ENCODE data around the gene TFEB. TPM values are rescaled to one million over a fixed set of nuclear protein-coding genes. Genes with fewer than 3 reads are reported as not detected.

The TFEB gene
- total RNA-seq, 1 donor from 2014 or later = 40.3 TPM

DNA sequence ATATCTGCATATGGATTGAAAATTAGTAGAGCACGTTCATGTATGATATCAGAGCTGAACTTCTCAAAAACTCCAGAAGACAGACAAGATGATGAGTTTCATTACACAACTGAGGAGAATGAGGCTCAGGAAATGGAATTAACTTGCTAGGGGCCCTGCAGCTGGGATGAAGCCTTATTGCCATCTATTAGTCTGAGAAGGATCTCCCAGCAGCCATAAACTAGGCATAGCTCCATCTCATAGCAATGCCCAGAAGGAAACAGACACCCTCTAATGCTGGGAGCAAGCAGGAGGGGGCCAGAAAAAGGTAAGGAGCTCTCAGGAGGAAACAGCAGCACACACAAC, 18.0 kb downstream of the TFEB start:
- peaks cover 39% of the 10 kb centered on the region for H3K4me1 ChIP-seq
- no peak for ATAC-seq
- intact Hi-C loops (cut with DNase I) = no loop called here
- no peak for DNase-seq
- TF ChIP-seq, protein P1, sequence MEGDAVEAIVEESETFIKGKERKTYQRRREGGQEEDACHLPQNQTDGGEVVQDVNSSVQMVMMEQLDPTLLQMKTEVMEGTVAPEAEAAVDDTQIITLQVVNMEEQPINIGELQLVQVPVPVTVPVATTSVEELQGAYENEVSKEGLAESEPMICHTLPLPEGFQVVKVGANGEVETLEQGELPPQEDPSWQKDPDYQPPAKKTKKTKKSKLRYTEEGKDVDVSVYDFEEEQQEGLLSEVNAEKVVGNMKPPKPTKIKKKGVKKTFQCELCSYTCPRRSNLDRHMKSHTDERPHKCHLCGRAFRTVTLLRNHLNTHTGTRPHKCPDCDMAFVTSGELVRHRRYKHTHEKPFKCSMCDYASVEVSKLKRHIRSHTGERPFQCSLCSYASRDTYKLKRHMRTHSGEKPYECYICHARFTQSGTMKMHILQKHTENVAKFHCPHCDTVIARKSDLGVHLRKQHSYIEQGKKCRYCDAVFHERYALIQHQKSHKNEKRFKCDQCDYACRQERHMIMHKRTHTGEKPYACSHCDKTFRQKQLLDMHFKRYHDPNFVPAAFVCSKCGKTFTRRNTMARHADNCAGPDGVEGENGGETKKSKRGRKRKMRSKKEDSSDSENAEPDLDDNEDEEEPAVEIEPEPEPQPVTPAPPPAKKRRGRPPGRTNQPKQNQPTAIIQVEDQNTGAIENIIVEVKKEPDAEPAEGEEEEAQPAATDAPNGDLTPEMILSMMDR (IDR thresholded peaks at IDR 0.05) = no peak
- no peaks in the 10 kb centered on the region for H3K27me3 ChIP-seq
- H3K36me3 ChIP-seq = no peaks in the 10 kb centered on the region
- no peaks in the 10 kb centered on the region for H3K9me3 ChIP-seq
- no peak overlapping the region for H3K4me3 ChIP-seq
- no peak overlapping the region for H3K27ac ChIP-seq

DNA sequence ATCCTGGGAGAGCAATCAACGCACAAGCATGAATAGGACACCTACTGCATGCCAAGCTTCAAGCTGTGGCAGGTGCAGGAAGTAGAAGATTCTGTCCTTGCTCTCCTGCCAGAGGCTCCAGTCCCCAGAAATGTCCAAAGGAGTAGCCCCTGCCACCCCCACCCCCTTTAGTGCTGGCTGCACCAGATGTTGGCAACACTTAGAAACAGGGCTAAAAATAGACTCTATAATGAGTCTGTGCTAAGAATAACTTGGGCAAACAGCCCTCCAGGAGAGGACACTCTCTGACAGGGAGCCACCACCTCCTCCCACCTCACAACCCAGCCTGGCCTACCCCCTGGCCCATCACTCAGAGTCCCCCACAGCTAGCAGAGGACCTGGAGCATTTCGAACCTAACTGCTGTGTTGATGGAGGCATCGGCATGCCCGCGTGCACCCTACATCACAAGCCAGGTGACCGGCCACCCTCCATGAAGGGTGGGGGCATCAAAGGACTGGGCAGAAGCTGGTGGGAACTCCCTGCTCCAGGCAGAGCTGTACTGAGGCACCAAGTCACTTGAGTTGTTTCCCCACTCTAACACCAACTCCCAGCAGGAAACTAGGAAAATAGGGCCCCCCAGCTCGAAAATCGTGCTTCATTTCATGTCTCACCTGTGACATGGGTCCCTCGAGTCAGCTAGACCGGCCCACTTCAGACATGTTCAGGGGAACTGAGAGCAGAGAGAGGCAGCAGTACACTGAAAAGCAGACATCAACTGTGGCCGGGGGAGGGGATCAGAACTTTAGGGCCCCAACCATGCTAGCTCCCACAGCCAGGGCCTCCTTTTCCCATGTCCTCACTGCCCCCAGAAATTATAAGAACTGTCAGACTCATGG, 18.7 kb downstream of the TFEB start:
- Histone ChIP-seq H3K4me1 (peaks cover 43% of the 10 kb centered on the region), H3K4me3 (no peak overlapping the region), H3K36me3 (no peaks in the 10 kb centered on the region), H3K27me3 (no peaks in the 10 kb centered on the region), H3K9me3 (no peaks in the 10 kb centered on the region), H3K27ac (peak overlapping the region; percentile 1)
- ATAC-seq (no peak), DNase-seq (no peak)
- intact Hi-C loops (cut with DNase I) = no loop called here
- TF ChIP-seq, protein P1 (IDR thresholded peaks at IDR 0.05) = no peak

DNA sequence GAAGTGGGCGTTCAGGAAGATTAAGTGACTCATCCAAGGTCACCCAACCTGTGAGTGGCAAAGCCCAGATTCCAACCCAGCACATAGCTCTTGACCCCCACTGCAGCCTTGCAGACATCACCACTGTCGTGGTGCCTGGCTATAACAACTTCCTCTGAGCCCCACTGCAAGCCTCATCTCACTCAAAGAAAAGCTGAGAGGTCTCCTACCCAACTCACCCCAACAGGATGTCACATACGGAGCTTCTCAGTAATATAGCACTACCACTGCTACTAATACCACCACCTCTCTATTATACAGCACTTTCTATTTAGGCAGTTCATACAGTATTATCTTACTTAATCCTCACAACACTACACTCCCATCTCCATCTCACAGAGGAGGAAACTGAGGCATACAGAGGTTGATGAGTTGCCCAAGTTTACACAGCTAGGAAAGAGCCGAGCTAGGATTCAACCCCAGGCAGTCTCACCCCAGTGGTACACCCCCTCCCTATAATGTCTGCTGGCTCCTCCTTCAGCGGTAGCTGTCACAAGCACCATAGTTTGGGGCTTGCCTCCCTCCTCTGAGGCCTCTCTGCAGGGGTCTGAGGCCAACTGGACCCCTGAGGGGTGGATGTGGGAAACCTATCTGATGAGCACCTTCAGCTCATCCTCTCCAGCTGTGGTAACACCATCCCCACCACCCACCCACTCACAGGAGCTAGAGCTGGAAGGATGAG, 19.5 kb downstream of the TFEB start:
- no peaks in the 10 kb centered on the region for H3K9me3 ChIP-seq
- no peak overlapping the region for H3K4me3 ChIP-seq
- peak overlapping the region; percentile 1 for H3K27ac ChIP-seq
- no peaks in the 10 kb centered on the region for H3K27me3 ChIP-seq
- H3K4me1 ChIP-seq = peaks cover 46% of the 10 kb centered on the region
- H3K36me3 ChIP-seq = no peaks in the 10 kb centered on the region
- DNase-seq (no peak), ATAC-seq (no peak)
- TF ChIP-seq, protein P1 (IDR thresholded peaks at IDR 0.05) = no peak
- intact Hi-C loops (cut with DNase I) = no loop called here

DNA sequence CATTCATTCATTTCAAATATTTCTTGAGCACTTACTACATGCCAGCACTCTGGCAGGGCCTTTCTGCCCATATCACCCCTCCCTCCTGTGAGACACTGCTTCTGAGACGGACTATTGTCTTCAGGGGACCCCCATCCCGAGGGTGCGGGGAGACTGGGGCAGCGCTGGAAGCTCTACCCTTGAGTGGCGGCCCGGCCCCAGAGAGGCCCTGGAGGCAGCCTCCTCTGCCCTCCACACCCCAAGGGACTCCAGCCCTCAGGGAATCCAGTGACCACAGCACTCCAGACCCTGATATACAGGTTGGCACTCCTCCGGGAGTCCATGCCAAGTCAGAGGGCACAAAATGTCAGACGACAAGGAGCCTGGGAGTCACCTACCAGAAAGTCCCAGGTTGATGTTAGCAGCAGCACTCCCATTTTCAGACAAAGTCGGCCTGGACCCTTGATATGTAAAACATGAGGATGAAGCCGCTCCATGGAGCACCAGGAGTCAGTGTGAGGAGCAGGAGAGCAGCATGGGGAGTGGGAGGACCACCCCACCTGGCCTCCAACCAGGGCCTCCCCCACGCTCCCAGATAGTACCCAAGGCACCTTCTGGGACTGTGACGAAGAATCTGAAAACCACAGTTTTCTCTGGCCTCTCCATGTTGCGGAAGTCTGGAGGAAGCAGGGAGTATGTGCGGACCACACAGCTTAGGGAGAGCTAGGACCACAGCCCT, 20.7 kb downstream of the TFEB start:
- no peaks in the 10 kb centered on the region for H3K27me3 ChIP-seq
- intact Hi-C loops (cut with DNase I) = no loop called here
- no peak for DNase-seq
- no peaks in the 10 kb centered on the region for H3K36me3 ChIP-seq
- no peaks in the 10 kb centered on the region for H3K9me3 ChIP-seq
- no peak for ATAC-seq
- H3K4me3 ChIP-seq = no peak overlapping the region
- peaks cover 42% of the 10 kb centered on the region for H3K4me1 ChIP-seq
- no peak overlapping the region for H3K27ac ChIP-seq
- TF ChIP-seq, protein P1 (IDR thresholded peaks at IDR 0.05) = no peak

DNA sequence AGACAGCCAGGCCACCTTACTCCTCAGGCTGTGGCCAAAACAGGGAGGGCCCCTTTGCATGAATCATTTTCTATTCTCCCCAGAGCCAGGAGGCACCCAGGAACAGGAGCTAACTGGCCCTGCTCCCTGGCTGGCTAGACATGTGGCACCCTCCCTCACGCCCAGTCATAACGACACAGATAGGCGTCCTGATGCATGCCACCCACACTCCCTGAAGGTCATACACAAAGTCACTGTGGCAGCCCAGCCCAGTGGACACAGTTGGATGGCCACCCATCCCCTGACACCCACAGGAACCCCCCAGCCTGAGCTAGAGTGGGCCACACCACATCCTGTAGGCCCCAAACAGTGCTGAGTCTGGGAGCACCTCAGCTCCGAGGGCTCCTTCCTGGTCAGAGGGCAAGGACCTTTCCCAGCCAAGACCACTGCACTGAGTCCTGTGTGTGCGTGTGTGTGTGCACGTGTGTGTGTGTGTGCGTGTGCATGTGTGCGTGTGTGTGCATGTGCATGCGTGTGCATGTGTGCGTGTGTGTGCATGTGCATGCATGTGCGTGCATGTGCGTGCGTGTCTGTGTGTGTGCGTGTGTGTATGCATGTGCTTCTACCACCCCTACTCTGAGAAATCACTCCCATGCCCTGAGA, 21.6 kb downstream of the TFEB start:
- TF ChIP-seq, protein P1 (IDR thresholded peaks at IDR 0.05) = no peak
- intact Hi-C loops (cut with DNase I) = no loop called here
- peaks cover 42% of the 10 kb centered on the region for H3K4me1 ChIP-seq
- ATAC-seq (no peak), DNase-seq (no peak)
- H3K36me3 ChIP-seq = no peaks in the 10 kb centered on the region
- peak overlapping the region; percentile 70 for H3K27ac ChIP-seq
- no peaks in the 10 kb centered on the region for H3K9me3 ChIP-seq
- no peaks in the 10 kb centered on the region for H3K27me3 ChIP-seq
- no peak overlapping the region for H3K4me3 ChIP-seq
